DMS79 treated with DMSO at 0.1 percent for 48 hours (cell line): ENCODE data around the gene PDP2.
"Not testable (repeated sequence)": the region's sequence is repeated elsewhere in the genome, so short reads cannot be mapped to it uniquely, and the experiment has no call there.

Experiments used
- DNase-seq: peaks from one replicate; lab custom pipeline; 2025; lab: John Stamatoyannopoulos, UW

The PDP2 gene

DNA sequence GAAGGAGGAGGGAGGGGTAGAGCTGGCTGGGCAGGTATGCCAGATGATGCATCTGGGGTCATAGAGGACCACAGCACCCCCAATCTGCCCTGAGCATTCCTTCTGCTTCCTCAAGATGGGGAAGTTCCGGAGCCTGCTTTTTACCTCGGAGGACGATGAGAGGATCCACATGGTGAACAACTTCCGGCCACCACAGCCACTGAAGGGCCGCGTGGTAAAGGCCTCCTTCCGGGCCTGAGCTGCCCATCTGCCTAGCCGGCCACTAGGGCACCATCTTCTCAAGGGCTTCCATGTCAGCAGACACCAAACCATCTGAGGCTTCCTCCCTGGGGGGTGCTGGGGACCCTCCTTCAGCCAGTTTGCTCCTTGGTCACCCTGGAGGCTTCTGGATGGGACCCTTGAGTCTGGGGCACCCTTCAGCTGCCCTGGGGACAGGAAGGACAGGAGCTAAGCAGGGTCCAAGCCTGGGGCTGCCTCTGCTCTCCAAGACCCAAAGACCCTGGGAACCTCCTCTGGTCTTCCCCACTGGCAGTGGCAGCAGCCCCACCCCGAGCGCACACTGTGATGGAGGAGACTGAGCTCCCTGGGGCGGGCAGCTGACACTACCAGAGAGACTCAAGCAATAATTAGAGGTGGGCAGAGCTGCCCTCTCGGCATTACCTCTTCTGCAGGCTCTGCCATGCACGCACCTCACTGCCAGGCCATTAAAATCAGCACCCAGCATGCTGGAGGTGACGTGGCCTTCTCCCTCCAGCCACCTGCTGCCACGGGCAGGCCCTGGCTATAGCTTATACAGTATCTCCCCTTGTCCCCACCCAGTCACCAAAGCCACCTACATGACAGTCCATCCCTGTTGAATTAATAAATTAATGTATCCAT is 26.8 kb upstream of the PDP2 start:
- no peak for DNase-seq

DNA sequence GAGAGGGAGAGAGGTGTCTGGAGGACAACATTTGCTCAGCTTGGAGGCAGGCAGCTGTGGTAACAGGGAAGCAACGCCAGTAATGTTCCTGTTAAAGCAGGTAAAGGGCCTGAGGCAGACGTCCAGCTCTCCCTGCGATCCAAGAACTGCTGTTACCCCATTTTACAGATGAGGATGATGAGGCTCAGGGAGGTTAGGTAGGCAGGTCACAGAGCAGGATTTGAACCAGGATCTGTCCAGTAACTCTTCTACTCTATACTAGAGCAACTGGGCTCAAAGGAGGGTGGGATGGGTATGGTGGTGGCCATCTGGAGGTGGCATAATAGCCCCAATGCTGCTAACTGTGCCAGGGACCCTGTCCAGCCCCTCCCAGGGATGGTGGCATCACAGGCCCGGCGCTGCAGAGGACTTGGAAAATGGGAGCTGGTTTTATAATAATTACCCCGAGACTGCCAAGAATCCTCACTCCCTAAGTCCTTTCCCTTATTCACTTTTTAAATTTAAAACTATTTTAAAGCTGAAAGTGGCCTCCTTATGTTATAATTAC is 24.1 kb upstream of the PDP2 start:
- DNase-seq = no peak

DNA sequence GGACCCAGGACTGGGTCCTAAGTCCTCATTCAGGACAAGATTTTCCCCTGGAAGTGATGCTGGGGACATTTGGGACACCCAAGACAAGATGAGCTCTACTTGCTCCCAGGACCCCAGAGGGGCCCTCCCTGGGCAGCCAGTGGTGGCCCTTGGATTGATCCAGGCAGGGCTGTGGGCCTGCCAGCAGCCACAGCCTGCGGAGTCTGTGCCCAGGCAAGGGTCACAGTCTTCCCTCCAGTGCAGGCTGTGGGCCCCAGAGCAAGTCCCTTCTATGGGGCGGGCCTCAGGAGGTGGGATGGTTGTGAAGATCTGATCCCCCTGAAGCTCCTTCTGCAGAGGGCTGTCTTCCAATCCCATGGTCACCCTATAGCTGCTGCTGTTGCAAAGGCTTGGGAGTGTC is 23.5 kb upstream of the PDP2 start:
- DNase-seq = no peak

DNA sequence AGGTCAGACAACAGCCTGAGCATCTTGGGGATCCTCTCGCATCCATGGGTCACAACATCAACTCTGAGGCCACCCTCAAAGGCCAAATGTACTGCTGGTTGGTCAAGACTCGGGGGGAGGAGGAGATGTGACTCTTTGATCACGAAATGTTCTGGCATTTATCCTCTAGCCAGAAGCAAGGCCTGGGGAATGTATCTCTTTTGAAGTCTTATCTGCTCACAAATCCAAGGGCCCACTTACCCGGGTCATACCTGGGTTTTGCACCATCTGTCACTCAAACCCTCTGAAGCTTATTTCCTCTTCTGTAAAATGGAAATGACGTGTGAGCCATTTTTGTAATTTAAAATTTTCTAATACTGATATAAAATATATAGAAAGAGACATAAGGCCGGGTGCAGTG is 22.9 kb upstream of the PDP2 start:
- no peak for DNase-seq

DNA sequence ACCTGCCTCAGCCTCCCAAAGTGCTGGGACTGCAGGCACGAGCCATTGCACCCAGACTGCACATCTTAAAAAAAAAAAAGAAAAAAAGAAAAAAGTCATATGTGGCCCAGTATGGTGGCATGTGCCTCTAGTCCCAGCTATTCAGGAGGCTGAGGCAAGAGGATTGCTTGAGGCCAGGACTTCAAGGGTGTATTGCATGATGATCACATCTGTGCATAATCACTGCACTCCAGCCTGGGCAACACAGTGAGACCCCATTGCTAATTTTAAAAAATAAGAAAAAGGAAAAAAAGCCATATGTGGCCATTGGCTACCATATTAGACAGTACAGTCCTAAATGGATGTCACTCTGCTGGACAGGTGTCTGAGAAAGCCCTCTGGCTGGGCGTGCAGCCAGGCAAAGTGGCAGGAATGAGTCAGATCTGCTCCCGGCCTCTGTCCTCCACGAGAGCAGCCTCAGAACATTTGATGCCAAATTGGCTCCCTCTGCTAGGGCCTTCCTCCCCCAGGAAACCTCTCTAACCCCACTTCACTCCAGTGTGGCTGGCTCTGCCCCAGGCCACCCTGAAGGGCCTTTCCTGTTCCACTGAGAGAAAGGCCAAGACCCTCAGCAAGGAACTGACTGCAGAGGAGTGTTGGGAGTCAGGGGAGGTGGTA is 21.4 kb upstream of the PDP2 start:
- DNase-seq = peak; percentile 40

DNA sequence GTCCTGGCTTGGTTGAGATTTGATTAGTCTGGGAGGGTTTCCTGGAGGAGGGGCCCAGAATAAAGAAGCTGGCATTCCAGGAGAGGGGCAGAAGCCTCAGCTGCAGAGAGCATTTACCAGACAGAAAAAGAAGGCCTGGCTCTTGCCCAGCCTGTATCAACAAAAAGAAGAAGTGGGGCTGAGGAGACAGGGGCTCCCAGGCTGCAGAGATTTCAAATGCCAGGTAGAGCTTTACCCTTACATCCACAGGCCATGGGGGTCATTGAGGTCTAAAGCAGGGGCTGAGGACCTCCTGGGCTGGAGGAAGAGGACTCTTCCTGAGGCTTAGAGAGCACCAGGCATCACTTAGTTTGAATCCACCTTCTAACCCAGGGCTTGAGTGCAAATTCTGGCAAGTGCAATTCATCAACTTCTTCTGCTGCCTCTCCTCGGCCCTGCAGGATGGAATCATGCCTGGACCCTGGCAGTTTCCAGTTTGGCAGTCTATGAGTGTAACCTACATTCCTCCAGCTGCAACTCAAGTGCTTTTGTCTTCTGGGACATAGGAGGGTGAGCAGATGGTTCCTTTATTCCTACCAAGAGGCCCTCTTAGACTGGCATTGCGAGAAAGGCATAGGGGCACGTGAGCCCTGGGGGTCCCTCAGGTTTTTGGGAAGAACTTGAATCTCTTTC is 20.8 kb upstream of the PDP2 start:
- DNase-seq = no peak

DNA sequence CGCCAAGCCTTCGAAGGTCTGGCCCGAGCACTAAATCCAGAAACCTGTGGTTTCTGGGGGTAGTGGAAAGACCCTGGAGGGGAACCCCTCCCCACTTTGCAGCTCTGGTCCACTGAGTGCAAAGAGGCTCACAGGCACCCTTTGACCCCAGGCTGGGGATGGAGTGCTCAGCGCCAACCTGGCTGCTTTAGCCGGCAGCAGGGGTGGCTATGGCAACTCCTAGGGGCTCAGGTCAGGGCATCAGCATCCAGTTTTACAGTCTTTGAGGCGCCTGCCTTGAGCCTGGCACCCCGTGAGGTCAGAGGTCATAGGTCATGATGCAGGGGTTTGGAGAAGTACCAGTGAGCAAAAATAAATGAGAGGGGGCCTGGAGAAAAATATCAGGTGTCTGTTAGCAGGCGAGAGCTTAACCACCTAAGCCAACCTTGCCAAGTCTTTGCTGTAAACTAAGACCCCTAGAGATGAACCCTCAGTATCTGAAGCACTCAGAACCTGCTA is 18.2 kb upstream of the PDP2 start:
- DNase-seq = no peak

DNA sequence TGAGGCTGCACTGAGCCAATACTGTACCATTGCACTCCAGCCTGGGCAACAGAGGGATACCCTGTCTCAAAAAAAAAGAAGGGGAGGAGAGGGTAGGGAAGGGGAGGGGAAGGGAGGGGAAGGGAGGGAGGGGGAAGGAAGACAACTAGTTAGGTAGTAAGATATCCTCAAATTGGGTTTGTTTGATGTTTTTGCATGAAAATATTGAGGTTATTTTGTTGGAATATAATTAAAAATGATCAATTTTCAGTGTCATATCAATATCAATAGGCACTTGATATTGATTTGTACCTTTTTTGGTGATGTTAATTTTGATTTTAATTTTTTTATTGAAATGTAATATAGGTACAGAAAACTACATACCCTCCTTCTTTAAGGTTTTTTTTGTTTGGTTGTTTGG is 16.6 kb upstream of the PDP2 start:
- DNase-seq = no peak

DNA sequence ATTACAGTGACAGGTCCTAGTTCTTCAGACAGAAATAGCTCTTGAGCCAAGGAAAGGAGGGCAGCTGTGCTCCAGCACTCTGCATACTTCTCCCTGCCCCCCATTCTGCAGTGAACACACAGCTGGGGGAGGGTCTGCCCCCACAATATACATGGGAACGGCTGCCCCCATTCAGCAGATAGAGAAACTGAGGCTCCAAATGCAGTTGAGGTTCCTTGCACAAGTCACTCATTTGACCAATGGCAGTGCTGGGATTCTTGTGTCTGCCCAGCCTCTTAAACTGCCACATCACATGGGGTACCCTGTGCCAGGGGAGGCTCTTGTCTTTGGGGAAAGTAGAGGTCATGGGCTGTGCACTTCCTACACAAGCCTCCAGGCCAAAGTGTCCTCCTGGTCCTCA is 10.9 kb upstream of the PDP2 start:
- no peak for DNase-seq

DNA sequence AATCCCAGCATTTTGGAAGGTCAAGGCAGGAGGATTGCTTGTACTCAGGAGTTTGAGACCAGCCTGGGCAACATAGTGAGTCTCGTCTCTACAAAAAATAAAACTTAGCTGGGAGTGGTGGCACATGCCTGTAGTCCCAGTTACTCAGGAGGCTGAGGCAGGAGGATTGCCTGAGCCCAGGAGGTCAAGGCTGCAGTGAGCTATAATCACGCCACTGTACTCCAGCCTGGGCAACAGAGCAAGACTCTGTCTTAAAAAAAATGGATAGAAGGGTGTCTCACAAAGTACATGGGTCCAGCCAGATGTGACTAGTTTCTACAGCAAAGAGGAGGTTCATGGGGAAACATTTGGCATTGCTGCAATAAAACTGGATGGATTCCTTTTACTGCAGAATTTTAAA is 9.0 kb upstream of the PDP2 start:
- not testable (repeated sequence) for DNase-seq

DNA sequence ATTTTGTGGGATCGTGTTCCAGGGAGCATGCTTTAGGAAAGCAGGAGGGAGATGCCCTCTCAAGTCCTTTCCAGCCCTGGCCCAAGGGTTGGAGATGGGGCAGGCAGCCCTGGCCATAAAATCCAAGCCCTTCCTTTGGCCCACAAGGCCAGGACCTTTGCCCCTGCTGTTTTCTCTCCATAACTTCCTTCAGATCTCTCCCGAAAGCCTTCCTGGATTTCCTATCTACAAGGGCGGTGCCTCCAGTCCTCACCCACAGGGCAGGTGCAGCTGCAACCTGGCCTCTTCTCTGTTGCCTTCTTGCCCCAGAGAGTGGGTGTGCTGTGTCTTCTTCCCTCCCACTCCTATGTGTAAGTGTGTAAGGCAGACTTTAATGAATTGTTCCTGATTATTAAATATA is 8.5 kb upstream of the PDP2 start:
- DNase-seq = no peak

DNA sequence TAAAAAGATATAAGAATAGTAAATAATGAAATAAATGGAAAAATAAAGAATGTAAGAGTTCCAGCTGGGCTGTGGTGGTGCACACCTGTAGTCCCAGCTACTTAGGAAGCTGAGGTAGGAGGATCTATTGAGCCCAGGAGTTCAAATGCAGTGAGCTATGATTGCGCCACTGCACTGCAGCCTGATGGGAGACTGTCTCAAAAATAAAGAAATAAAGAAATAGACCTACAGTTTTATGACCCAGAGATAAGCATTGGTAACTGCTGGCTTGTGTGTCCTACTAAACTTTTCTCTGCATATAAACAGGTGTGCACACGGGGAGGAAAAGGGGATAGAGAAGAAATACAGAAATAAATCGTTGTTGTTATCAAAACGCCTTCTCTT is 7.8 kb upstream of the PDP2 start:
- DNase-seq = no peak

DNA sequence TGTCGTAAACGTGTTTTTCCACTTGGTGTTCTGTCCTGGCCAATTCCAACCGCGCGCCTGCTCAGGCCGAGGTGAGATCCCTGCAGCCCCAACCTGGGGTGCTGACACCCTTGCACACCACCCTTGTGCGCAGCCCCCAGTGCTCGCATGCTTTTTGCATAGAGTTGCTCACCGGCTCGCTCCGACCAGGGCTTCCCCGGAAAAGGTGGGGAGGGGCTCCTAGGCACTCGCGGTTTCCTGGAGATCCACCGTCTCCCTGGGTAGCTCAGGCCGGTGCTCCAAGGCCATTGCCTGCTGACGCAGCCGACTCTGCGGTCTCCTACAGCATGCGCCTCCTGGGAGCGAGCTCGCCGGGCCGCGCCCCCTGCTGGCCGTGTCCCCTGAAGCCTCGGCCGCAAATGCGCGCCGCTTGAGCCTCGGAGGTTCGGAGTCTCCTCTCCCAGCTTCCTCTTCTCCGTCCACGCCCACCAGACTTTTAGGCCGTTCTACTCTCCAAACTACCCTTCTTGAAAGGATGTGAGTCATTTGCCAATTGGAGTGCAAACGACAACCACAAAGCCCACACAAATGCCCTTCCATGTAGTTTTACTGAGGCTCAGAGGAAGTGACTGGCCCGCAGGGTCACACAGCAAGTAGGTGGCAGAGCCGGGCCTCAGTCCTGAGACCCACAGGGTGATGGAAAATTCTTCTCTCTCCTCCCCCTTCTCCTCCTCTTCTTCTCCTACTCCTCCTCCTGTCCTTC is 7.2 kb upstream of the PDP2 start:
- peak; percentile 47 for DNase-seq

DNA sequence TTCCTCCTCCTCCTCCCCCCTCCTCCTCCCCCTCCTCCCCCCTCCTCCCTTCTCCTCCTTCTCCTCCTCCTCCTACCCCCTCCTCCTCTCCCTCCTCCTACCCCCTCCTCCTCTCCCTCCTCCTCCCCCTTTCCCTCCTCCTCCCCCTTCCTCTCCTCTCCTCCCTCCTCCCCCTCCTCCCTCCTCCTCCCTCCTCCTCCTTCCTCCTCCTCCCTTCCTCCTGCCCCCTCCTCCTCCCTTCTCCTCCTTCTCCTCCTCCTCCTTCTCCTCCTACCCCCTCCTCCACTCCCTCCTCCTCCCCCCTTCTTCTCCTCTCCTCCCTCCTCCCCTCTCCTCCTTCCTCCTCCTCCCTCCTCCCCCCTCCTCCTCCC is 6.6 kb upstream of the PDP2 start:
- DNase-seq = no peak

DNA sequence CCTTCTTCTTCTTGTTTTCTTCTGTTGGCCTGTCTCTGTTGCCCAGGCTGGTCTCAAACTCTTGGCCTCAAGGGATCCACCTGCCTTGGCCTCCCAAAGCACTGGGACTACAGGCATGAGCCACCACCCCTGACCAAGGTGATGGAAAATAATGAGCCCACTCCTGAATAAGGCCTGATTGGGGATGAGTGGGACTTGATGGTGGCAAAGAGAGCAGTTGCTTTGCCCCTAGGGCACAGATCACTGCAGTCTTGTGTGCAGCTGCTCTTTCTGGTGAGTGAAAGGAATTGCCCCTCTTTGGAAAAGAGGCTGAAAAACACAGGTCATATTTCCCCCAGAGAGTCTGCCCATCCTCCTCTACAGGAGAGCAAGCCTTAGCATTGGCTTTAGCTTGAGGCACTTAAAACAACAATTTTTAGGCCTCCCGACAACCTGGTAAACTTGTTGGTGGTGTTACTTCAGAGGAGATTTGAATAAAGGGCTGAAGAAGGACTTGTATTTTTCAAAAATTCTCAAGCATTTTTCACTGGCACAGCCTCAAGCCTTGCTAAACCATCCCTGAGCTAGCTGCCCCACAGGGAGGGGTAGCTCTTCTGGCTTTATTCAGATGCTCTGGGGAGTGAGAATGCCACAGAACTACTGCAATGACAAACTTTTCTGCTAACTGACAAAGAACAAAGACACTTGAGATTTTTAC is 6.1 kb upstream of the PDP2 start:
- DNase-seq = peak; percentile 13

DNA sequence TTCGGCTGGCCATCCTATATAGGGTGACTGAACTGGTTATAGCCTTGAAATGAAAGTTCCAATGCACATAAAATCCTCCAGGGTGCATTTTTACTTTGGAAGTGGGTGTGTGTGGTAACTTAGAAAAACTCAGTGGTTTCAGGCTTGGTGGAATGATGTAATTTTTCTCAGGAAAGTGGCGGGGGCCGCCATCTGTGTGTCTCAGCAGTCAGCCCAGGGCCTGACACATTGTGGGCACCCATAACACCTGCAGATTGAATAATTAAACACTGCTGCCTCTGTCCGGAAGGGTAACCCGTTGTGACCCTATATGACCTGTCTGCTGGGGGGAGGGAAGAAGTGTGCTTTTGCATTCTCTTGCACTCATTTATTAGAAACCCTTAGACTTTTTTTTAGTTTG is 2.2 kb upstream of the PDP2 start:
- DNase-seq = no peak

DNA sequence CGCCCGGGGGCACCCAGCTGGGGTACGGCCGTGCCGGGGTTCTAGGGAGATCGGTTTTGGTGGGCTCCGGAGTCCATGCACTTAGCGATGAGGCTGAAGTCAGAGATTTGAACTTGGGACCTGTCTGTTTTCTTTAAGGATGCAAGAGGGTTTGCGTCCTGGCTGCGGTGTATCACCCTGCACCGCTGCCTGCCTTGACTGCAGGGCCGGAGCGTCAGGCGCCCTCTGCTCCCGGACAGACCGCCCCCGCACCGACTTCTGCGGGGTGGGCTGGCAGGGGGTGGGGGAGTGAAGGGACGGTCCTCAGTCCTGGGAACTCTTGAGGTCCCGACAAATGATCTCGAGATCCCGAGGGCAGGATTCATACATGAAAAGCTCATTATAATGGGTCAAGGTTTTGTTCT is 701 bp downstream of the PDP2 start:
- no peak for DNase-seq

DNA sequence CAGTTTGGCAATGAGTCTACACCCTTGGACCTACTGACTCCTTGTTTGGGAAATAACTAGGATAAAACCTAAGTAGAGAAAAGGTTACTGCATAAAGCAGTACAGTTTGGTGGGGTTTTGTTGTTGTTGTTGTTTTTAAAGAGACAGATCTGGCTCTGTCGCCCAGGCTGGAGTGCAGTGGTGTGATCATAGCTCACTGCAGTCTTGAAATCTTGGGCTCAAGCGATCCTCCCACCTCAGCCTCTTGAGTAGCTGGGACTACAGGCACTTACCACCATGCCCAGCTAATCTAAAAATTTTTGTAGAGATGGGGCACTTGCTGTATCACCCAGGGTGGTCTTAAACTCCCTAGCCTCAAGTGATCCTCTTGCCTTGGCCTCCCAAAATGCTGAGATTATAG is 1.2 kb downstream of the PDP2 start:
- DNase-seq = no peak

DNA sequence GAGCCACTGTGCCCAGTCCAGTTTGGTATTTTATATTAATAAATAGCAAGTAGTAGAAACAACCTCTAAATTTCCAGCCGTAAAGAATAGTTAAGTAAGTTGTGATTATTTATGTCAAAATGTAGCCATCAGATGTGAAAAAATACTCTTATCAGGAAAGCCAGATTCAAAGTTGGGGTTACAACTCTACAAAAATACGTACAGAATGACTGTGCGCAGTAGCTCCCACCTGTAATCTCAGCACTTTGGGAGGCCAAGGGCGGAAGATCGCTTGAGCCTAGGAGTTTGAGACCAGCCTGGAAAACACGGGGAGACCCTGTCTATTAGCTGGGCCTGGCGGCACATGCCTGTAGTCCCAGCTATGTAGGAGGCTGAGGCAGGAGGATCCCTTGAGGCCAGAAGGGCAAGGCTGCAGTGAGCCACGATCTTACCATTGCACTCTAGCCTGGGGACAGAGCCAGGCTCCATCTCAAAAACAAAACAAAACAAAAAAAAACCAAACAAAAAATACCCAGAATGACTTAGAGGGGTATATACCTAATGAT is 1.7 kb downstream of the PDP2 start:
- no peak for DNase-seq

DNA sequence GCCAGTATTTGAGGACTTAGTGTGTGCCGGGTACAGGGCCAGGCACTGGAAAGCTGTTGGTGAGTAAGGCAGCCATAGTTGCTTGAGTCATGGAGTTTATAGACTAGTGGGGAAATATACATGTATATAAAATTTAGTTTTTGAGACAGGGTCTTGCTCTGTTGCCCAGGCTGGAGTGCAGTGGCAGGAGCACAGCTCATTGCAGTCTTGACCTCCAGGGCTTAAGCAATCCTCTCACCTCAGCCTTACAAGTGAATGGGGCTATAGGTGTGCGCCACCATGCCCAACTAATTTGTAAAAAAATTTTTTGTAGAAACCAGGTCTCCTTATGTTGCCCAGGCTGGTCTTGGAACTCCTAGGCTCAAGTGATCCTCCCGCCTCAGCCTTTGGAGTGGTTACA is 2.4 kb downstream of the PDP2 start:
- DNase-seq = no peak

DNA sequence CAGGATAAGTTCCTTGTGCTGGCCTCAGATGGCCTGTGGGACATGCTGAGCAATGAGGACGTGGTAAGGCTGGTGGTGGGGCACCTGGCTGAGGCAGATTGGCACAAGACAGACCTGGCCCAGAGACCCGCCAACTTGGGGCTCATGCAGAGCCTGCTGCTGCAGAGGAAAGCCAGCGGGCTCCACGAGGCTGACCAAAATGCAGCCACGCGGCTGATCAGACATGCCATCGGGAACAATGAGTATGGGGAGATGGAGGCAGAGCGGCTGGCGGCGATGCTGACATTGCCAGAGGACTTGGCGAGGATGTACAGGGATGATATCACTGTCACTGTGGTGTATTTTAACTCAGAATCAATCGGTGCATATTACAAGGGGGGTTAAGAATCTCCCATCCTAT is 5.2 kb downstream of the PDP2 start:
- no peak for DNase-seq
